HepG2 (cell line): ENCODE data around the gene LDAH. TPM values are rescaled to one million over a fixed set of nuclear protein-coding genes. Genes with fewer than 3 reads are reported as not detected.
A peak's percentile ranks its signal among the peaks of the same experiment; 100 is the strongest.

Experiments used
- CBX1 ChIP-seq: IDR thresholded peaks from one replicate; pipeline ENCODE4 v1.6.1; 2016; ENCODE audit warnings: antibody characterized with exemption, low read depth
- CCDC6 ChIP-seq: sonication (generic); formaldehyde crosslinking; IDR thresholded peaks from 2 replicates; pipeline ENCODE4 v1.8.1; 2022; ENCODE audit warnings: mild to moderate bottlenecking, missing genetic modification reagents, moderate library complexity
- HMGA1 ChIP-seq: sonication (generic); formaldehyde crosslinking; conservative IDR thresholded peaks from 2 replicates; pipeline ENCODE4 v1.4.0; 2020; ENCODE audit warnings: missing genetic modification reagents
- ZBTB42 ChIP-seq: sonication (generic); formaldehyde crosslinking; IDR thresholded peaks from 2 replicates; pipeline ENCODE4 v1.5.0; 2020; ENCODE audit warnings: mild to moderate bottlenecking, missing genetic modification reagents
- ZNF431 ChIP-seq: sonication (generic); formaldehyde crosslinking; IDR thresholded peaks from 2 replicates; pipeline ENCODE4 v1.9.0; 2022; ENCODE audit warnings: missing genetic modification reagents, low read depth, mild to moderate bottlenecking, borderline replicate concordance
- ZNF563 ChIP-seq: sonication (generic); formaldehyde crosslinking; IDR thresholded peaks from 2 replicates; pipeline ENCODE4 v1.8.0; 2022; ENCODE audit warnings: mild to moderate bottlenecking, moderate library complexity, missing genetic modification reagents
- ZNF607 ChIP-seq: sonication (generic); formaldehyde crosslinking; IDR thresholded peaks from 2 replicates; pipeline ENCODE4 v1.5.1; 2020; ENCODE audit warnings: missing genetic modification reagents, mild to moderate bottlenecking, borderline replicate concordance
- polyA plus RNA-seq, 8 experiments: library from polyadenylated mRNA; depleted of rRNA in 3 of 8; stranded (reverse) in 7 of 8; unstranded in 1 of 8; fragments of >200 nt; fragmentation: Illumina TruSeq in 4 of 8; extraction: Trizol in 4 of 8; gene quantifications; 2 replicates each; pipeline versions ENCODE4 v1.2.1 to v1.2.3, GENCODE V29; 2011 to 2016; ENCODE audit warnings: low read depth in 4 of 8, missing spikeins in 1 of 8, mixed read lengths in 1 of 8; ENCODE audit not compliant: insufficient read depth in 1 of 8
- total RNA-seq, 5 experiments: library from RNA; depleted of rRNA; stranded (reverse); fragments of >200 nt; fragmentation: Illumina TruSeq; extraction: Trizol; gene quantifications; 2 replicates each; pipeline ENCODE4 v1.2.3, GENCODE V29; 2016; ENCODE audit warnings: low read depth in 1 of 5
- TF ChIP-seq, protein P1 (sequence below): sonication (generic); formaldehyde crosslinking; IDR thresholded peaks from 2 replicates; pipeline ENCODE4 v1.5.0; 2020; ENCODE audit warnings: missing genetic modification reagents
- TF ChIP-seq, protein P2 (sequence below): sonication (generic); formaldehyde crosslinking; IDR thresholded peaks from 2 replicates; pipeline ENCODE4 v1.4.0; 2020; ENCODE audit warnings: missing genetic modification reagents
- TF ChIP-seq, protein P3 (sequence below): sonication (generic); formaldehyde crosslinking; IDR thresholded peaks from 2 replicates; pipeline ENCODE4 v1.4.0; 2020; ENCODE audit warnings: mild to moderate bottlenecking, missing genetic modification reagents
- TF ChIP-seq, protein P4 (sequence below): sonication (generic); formaldehyde crosslinking; IDR thresholded peaks from 2 replicates; pipeline ENCODE4 v1.5.0; 2020; ENCODE audit warnings: mild to moderate bottlenecking, missing genetic modification reagents
- TF ChIP-seq, protein P5 (sequence below): IDR thresholded peaks from 2 replicates; pipeline ENCODE4 v1.6.1; 2016; ENCODE audit warnings: low read depth, missing genetic modification reagents, missing compliant biosample characterization

Gene LDAH
- total and polyA plus RNA-seq, 2 of the 13 experiments (the other 11 are each of a cell fraction or from before 2014, with no cell fraction given), result 28.8 to 46.2 TPM

DNA sequence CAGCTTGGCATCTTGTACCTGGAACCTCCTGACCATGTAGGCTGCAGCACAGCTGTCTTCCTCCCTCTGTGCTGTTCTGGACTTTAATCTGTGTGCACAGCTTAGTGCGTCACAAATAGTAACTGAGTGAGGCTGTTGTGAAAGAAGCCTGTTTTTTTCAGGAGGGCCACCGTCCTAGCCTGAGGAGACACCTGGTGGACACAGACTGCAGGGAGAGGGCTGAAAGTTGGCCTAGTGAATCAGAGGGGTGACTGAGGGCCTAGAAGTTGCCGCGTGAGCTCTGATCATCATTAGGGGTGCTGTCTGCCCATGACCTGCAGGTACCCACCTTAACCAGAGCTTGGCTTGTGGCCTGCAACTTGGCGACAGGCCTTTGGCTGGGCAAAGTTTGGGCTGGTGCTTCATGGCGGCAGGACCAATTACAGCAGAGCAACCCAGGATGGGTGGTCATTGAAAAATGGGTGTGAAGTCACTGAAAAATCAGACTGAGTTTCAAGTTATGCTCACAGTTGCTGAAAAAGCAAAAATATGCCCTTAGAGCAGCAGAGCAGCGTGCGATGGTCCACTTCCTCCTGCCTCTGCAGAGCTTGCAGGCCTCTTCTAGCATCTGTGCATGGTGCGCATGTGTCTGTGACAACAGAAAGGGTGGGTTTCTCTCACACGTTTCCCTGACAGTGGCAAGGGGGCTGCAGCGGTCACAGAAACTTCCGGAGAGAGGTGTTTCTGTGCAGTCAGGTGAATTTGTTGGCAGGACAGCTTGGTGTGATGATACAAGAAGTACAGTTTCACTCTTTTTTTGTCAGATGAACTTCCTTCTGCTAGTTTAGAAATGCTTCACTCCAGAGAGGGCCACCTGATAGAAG, 146.3 kb downstream of the LDAH start (continued):
- TF ChIP-seq, protein P1, sequence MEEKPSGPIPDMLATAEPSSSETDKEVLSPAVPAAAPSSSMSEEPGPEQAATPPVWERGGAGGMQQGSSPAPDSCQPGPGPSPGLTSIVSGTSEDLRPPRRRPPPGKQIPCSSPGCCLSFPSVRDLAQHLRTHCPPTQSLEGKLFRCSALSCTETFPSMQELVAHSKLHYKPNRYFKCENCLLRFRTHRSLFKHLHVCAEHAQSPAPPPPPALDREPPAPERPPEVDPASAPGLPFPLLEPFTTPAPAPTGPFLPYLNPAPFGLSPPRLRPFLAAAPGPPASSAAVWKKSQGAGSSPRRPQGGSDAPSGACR (CRISPR knock-in tag), result no peak; the same call in 1 of the 2 replicates
- TF ChIP-seq ZBTB42 (CRISPR knock-in tag), result no peak
- no peak for TF ChIP-seq CBX1
- peak; percentile 81; the same call in 1 of the 2 replicates for TF ChIP-seq ZNF563 (CRISPR knock-in tag)
- peak; percentile 82 for TF ChIP-seq CCDC6 (CRISPR knock-in tag)
- TF ChIP-seq, protein P2, sequence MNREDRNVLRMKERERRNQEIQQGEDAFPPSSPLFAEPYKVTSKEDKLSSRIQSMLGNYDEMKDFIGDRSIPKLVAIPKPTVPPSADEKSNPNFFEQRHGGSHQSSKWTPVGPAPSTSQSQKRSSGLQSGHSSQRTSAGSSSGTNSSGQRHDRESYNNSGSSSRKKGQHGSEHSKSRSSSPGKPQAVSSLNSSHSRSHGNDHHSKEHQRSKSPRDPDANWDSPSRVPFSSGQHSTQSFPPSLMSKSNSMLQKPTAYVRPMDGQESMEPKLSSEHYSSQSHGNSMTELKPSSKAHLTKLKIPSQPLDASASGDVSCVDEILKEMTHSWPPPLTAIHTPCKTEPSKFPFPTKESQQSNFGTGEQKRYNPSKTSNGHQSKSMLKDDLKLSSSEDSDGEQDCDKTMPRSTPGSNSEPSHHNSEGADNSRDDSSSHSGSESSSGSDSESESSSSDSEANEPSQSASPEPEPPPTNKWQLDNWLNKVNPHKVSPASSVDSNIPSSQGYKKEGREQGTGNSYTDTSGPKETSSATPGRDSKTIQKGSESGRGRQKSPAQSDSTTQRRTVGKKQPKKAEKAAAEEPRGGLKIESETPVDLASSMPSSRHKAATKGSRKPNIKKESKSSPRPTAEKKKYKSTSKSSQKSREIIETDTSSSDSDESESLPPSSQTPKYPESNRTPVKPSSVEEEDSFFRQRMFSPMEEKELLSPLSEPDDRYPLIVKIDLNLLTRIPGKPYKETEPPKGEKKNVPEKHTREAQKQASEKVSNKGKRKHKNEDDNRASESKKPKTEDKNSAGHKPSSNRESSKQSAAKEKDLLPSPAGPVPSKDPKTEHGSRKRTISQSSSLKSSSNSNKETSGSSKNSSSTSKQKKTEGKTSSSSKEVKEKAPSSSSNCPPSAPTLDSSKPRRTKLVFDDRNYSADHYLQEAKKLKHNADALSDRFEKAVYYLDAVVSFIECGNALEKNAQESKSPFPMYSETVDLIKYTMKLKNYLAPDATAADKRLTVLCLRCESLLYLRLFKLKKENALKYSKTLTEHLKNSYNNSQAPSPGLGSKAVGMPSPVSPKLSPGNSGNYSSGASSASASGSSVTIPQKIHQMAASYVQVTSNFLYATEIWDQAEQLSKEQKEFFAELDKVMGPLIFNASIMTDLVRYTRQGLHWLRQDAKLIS (CRISPR knock-in tag), result no peak
- TF ChIP-seq, protein P3, sequence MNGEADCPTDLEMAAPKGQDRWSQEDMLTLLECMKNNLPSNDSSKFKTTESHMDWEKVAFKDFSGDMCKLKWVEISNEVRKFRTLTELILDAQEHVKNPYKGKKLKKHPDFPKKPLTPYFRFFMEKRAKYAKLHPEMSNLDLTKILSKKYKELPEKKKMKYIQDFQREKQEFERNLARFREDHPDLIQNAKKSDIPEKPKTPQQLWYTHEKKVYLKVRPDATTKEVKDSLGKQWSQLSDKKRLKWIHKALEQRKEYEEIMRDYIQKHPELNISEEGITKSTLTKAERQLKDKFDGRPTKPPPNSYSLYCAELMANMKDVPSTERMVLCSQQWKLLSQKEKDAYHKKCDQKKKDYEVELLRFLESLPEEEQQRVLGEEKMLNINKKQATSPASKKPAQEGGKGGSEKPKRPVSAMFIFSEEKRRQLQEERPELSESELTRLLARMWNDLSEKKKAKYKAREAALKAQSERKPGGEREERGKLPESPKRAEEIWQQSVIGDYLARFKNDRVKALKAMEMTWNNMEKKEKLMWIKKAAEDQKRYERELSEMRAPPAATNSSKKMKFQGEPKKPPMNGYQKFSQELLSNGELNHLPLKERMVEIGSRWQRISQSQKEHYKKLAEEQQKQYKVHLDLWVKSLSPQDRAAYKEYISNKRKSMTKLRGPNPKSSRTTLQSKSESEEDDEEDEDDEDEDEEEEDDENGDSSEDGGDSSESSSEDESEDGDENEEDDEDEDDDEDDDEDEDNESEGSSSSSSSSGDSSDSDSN (CRISPR knock-in tag), result peak; percentile 90
- TF ChIP-seq ZNF607 (CRISPR knock-in tag), result no peak; the same call in 1 of the 2 replicates
- TF ChIP-seq, protein P4, sequence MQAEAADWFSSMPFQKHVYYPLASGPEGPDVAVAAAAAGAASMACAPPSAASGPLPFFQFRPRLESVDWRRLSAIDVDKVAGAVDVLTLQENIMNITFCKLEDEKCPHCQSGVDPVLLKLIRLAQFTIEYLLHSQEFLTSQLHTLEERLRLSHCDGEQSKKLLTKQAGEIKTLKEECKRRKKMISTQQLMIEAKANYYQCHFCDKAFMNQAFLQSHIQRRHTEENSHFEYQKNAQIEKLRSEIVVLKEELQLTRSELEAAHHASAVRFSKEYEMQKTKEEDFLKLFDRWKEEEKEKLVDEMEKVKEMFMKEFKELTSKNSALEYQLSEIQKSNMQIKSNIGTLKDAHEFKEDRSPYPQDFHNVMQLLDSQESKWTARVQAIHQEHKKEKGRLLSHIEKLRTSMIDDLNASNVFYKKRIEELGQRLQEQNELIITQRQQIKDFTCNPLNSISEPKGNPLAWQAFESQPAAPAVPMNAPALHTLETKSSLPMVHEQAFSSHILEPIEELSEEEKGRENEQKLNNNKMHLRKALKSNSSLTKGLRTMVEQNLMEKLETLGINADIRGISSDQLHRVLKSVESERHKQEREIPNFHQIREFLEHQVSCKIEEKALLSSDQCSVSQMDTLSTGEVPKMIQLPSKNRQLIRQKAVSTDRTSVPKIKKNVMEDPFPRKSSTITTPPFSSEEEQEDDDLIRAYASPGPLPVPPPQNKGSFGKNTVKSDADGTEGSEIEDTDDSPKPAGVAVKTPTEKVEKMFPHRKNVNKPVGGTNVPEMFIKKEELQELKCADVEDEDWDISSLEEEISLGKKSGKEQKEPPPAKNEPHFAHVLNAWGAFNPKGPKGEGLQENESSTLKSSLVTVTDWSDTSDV (CRISPR knock-in tag), result no peak
- 0 out of 2 replicates have a peak, but pooled peaks have one; percentile 63 for TF ChIP-seq ZNF431 (CRISPR knock-in tag)
- TF ChIP-seq, protein P5, sequence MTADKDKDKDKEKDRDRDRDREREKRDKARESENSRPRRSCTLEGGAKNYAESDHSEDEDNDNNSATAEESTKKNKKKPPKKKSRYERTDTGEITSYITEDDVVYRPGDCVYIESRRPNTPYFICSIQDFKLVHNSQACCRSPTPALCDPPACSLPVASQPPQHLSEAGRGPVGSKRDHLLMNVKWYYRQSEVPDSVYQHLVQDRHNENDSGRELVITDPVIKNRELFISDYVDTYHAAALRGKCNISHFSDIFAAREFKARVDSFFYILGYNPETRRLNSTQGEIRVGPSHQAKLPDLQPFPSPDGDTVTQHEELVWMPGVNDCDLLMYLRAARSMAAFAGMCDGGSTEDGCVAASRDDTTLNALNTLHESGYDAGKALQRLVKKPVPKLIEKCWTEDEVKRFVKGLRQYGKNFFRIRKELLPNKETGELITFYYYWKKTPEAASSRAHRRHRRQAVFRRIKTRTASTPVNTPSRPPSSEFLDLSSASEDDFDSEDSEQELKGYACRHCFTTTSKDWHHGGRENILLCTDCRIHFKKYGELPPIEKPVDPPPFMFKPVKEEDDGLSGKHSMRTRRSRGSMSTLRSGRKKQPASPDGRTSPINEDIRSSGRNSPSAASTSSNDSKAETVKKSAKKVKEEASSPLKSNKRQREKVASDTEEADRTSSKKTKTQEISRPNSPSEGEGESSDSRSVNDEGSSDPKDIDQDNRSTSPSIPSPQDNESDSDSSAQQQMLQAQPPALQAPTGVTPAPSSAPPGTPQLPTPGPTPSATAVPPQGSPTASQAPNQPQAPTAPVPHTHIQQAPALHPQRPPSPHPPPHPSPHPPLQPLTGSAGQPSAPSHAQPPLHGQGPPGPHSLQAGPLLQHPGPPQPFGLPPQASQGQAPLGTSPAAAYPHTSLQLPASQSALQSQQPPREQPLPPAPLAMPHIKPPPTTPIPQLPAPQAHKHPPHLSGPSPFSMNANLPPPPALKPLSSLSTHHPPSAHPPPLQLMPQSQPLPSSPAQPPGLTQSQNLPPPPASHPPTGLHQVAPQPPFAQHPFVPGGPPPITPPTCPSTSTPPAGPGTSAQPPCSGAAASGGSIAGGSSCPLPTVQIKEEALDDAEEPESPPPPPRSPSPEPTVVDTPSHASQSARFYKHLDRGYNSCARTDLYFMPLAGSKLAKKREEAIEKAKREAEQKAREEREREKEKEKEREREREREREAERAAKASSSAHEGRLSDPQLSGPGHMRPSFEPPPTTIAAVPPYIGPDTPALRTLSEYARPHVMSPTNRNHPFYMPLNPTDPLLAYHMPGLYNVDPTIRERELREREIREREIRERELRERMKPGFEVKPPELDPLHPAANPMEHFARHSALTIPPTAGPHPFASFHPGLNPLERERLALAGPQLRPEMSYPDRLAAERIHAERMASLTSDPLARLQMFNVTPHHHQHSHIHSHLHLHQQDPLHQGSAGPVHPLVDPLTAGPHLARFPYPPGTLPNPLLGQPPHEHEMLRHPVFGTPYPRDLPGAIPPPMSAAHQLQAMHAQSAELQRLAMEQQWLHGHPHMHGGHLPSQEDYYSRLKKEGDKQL, result peak; percentile 70; the same call in 1 of the 2 replicates
- TF ChIP-seq HMGA1 (CRISPR knock-in tag), result no peak
